Measurements from ENCODE around the gene SEZ6L2. TPM values are rescaled to one million over a fixed set of nuclear protein-coding genes. Genes with fewer than 3 reads are reported as not detected.
"Not testable (repeated sequence)": the region's sequence is repeated elsewhere in the genome, so short reads cannot be mapped to it uniquely, and the experiment has no call there.

Gene SEZ6L2
- 21.1 TPM for polyA plus RNA-seq (2013, experiment 1 of 2)
- 19.7 TPM for polyA plus RNA-seq (2013, experiment 2 of 2)

DNA sequence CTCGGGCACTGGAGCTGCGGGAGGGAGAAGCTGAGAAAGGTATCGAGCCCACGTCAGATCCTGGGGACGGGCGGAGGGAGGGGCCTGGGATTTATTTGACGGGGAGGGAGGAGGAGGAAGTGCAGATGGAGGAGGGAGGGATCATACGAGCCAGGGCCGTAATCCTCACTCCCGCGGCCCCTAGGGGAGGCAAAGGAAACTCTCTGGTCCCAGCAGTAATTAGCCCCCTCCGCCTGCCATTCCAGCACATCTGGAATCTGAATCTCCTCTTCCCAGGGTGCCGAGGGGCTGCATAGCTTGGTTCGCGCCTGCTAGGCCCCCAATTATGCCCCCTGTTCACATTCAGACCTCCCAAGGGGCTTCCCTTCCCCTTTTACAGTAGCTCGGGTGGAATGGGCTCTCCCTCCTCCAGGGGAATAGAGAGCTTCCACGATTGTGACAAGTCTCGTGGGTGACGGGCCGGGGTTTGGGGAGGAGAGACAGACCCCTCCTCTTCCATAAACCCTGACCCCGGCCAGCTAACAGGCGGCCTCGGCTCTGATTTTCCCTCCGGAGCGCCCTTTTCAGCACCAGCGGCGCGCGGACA is at the start of gene SEZ6L2:
Gene SEZ6L2 (minus strand): TSS at position 35 of the 586 bp plus-strand sequence. CDS start 531 bp downstream, outside the sequence.
- Histone ChIP-seq H3K4me3 (ENCODE audit: low read length) (peak within 1 kb of the TSS; percentile 63), H2AK5ac (ENCODE audit: low read length) (no peak within 1 kb of the TSS), H3K4ac (ENCODE audit: low read depth, low read length) (no peak within 1 kb of the TSS), H3K36me3 (ENCODE audit: control insufficient read depth, insufficient read depth, low read length) (no peaks in the 10 kb centered on the region), H2BK15ac (replicated peaks; ENCODE audit: low read depth) (no peak within 1 kb of the TSS), H3K79me2 (ENCODE audit: control insufficient read depth, insufficient read depth, low read length) (no peaks in the 10 kb centered on the region), H3K23ac (ENCODE audit: low read length) (no peak within 1 kb of the TSS), H2BK5ac (ENCODE audit: low read length) (no peak within 1 kb of the TSS), H3K79me1 (ENCODE audit: low read length) (peaks cover 6% of the 10 kb centered on the region), H3K56ac (ENCODE audit: low read length) (peak within 1 kb of the TSS; percentile 91), H3K9ac (ENCODE audit: low read length) (peak within 1 kb of the TSS; percentile 87), H2BK120ac (ENCODE audit: low read depth, low read length) (no peak within 1 kb of the TSS), H3K4me2 (ENCODE audit: low read length) (peak within 1 kb of the TSS; percentile 99), H4K8ac (ENCODE audit: low read depth, low read length) (no peak within 1 kb of the TSS), H4K5ac (ENCODE audit: low read length) (no peak within 1 kb of the TSS), H3K4me1 (ENCODE audit: control insufficient read depth, low read depth, low read length) (peaks cover 3% of the 10 kb centered on the region), H3K18ac (ENCODE audit: low read length) (peak within 1 kb of the TSS; percentile 51), H3K27ac (ENCODE audit: low read depth, low read length) (no peak within 1 kb of the TSS), H3K27me3 (ENCODE audit: insufficient read depth, low read length, poor library complexity) (no peaks in the 10 kb centered on the region)
- no CpG with 5 or more reads among the region's 29 CpGs for WGBS (ENCODE audit: extremely low coverage, insufficient coverage, low lambda C conversion rate)
- DNase-seq, result peak; percentile 99

DNA sequence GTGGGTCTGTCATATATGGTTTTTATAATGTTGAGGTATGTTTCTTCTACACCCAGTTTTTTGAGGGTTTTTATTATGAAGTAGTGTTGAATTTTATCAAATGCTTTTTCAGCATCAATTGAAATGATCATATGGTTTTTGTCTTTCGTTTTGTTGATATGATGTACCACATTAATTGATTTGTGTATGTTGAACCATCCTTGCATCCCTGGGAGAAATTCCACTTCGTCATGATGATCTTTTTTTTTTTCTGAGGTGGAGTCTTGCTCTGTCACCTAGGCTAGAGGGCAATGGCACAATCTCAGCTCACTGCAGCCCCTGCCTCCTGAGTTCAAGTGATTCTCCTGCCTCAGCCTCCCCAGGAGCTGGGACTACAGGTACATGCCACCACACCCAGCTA is 48.5 kb upstream of the SEZ6L2 start:
- no peak for DNase-seq
- Histone ChIP-seq H3K79me1 (ENCODE audit: low read length) (no peaks in the 10 kb centered on the region), H4K8ac (ENCODE audit: low read depth, low read length) (no peak overlapping the region), H3K18ac (ENCODE audit: low read length) (no peak overlapping the region), H2BK5ac (ENCODE audit: low read length) (no peak overlapping the region), H2BK120ac (ENCODE audit: low read depth, low read length) (no peak overlapping the region), H3K4me3 (ENCODE audit: low read length) (no peak overlapping the region), H3K4me1 (ENCODE audit: control insufficient read depth, low read depth, low read length) (no peaks in the 10 kb centered on the region), H3K27ac (ENCODE audit: low read depth, low read length) (no peak overlapping the region), H2BK15ac (replicated peaks; ENCODE audit: low read depth) (no peak overlapping the region), H3K4me2 (ENCODE audit: low read length) (no peak overlapping the region), H3K9ac (ENCODE audit: low read length) (no peak overlapping the region), H3K56ac (ENCODE audit: low read length) (no peak overlapping the region), H2AK5ac (ENCODE audit: low read length) (no peak overlapping the region), H3K4ac (ENCODE audit: low read depth, low read length) (no peak overlapping the region), H3K27me3 (ENCODE audit: insufficient read depth, low read length, poor library complexity) (no peaks in the 10 kb centered on the region), H3K79me2 (ENCODE audit: control insufficient read depth, insufficient read depth, low read length) (no peaks in the 10 kb centered on the region), H4K5ac (ENCODE audit: low read length) (no peak overlapping the region), H3K23ac (ENCODE audit: low read length) (no peak overlapping the region), H3K36me3 (ENCODE audit: control insufficient read depth, insufficient read depth, low read length) (no peaks in the 10 kb centered on the region)
- WGBS (ENCODE audit: extremely low coverage, insufficient coverage, low lambda C conversion rate), result no CpG with 5 or more reads among the region's 2 CpGs

DNA sequence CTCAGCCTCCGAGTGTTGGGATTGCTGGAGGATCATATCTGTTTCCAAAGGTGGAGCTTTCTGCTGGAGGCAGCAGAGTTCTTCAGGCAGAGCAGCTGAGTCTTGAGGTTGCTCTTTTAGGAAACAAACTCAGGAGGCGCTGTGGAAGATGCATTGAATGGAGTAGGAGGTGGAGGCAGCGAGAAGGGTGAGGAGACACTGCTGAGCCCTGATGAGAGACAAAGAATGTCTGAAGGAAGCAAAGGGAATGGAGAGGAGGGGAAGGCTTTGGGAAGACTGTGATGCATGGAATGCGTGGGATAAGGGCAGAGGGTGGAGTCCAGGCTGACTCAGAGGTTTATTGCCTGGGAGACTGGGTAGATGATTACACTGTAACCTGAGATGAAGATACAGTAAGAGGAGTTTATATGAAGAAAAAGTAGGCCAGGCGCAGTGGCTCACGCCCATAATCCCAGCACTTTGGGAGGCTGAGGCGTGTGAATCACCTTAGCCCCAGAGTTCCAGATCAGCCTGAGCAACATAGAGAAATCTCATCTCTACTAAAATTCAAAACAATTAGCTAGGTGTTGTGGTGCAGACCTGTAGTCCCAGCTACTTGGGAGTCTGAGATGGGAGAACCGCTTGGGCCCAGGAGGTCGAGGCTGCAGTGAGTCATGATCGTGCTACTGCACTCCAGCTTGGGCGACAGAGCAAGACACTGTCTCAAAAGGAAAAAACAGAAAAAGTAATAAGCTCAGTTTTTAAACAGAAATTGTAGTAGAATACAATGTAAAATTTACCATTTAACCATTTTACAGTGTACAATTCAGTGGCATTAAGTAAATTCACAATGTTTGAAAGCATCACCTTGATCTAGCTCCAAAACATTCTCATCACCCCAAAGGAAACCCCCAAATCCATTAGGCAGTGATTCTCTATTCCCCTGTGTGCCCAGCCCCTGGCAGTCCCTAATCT is 44.8 kb upstream of the SEZ6L2 start:
- no peak overlapping the region for H2BK120ac ChIP-seq (ENCODE audit: low read depth, low read length)
- H3K18ac ChIP-seq (ENCODE audit: low read length), result no peak overlapping the region
- no peaks in the 10 kb centered on the region for H3K36me3 ChIP-seq (ENCODE audit: control insufficient read depth, insufficient read depth, low read length)
- H3K27me3 ChIP-seq (ENCODE audit: insufficient read depth, low read length, poor library complexity), result no peaks in the 10 kb centered on the region
- no peak overlapping the region for H3K4me3 ChIP-seq (ENCODE audit: low read length)
- peak overlapping the region; percentile 8 for H3K9ac ChIP-seq (ENCODE audit: low read length)
- H4K8ac ChIP-seq (ENCODE audit: low read depth, low read length), result no peak overlapping the region
- H2AK5ac ChIP-seq (ENCODE audit: low read length), result no peak overlapping the region
- H3K27ac ChIP-seq (ENCODE audit: low read depth, low read length), result peak overlapping the region; percentile 35
- H3K4me2 ChIP-seq (ENCODE audit: low read length), result no peak overlapping the region
- peak overlapping the region; percentile 25 for H3K56ac ChIP-seq (ENCODE audit: low read length)
- no peak overlapping the region for H2BK5ac ChIP-seq (ENCODE audit: low read length)
- no peak overlapping the region for H4K5ac ChIP-seq (ENCODE audit: low read length)
- no peaks in the 10 kb centered on the region for H3K4me1 ChIP-seq (ENCODE audit: control insufficient read depth, low read depth, low read length)
- peak; percentile 99 for DNase-seq
- no peaks in the 10 kb centered on the region for H3K79me1 ChIP-seq (ENCODE audit: low read length)
- H3K79me2 ChIP-seq (ENCODE audit: control insufficient read depth, insufficient read depth, low read length), result no peaks in the 10 kb centered on the region
- no peak overlapping the region for H3K23ac ChIP-seq (ENCODE audit: low read length)
- no peak overlapping the region for H2BK15ac ChIP-seq (replicated peaks; ENCODE audit: low read depth)
- no CpG with 5 or more reads among the region's 11 CpGs for WGBS (ENCODE audit: extremely low coverage, insufficient coverage, low lambda C conversion rate)
- H3K4ac ChIP-seq (ENCODE audit: low read depth, low read length), result no peak overlapping the region

DNA sequence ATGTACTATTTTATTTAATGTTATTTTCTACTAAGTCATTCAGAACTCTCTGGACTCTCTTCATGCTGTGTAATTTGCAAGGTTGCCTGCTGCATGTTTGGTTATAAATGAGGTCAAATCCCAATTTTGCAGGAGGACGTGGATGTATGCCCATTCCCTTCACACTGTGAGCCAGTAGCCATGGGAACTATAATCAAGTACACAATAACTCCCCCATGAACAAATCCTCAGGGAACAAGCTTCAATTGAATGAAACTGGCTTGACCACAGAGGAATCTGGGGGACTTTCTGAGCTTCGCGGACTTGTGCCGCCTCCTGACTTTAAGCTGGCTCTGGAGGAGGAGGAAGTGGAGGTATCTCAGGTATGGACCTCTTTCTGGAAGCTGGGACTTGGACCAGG is 41.3 kb upstream of the SEZ6L2 start:
- no peaks in the 10 kb centered on the region for H3K79me2 ChIP-seq (ENCODE audit: control insufficient read depth, insufficient read depth, low read length)
- no peaks in the 10 kb centered on the region for H3K4me1 ChIP-seq (ENCODE audit: control insufficient read depth, low read depth, low read length)
- no peak overlapping the region for H3K18ac ChIP-seq (ENCODE audit: low read length)
- no peak overlapping the region for H4K5ac ChIP-seq (ENCODE audit: low read length)
- H2AK5ac ChIP-seq (ENCODE audit: low read length), result no peak overlapping the region
- no peaks in the 10 kb centered on the region for H3K27me3 ChIP-seq (ENCODE audit: insufficient read depth, low read length, poor library complexity)
- no peak overlapping the region for H3K56ac ChIP-seq (ENCODE audit: low read length)
- H3K9ac ChIP-seq (ENCODE audit: low read length), result no peak overlapping the region
- no peak overlapping the region for H3K4me2 ChIP-seq (ENCODE audit: low read length)
- no peaks in the 10 kb centered on the region for H3K36me3 ChIP-seq (ENCODE audit: control insufficient read depth, insufficient read depth, low read length)
- H3K27ac ChIP-seq (ENCODE audit: low read depth, low read length), result no peak overlapping the region
- H3K79me1 ChIP-seq (ENCODE audit: low read length), result no peaks in the 10 kb centered on the region
- H2BK5ac ChIP-seq (ENCODE audit: low read length), result no peak overlapping the region
- no peak for DNase-seq
- no peak overlapping the region for H4K8ac ChIP-seq (ENCODE audit: low read depth, low read length)
- H2BK15ac ChIP-seq (replicated peaks; ENCODE audit: low read depth), result no peak overlapping the region
- H3K4me3 ChIP-seq (ENCODE audit: low read length), result no peak overlapping the region
- H3K4ac ChIP-seq (ENCODE audit: low read depth, low read length), result no peak overlapping the region
- no peak overlapping the region for H2BK120ac ChIP-seq (ENCODE audit: low read depth, low read length)
- H3K23ac ChIP-seq (ENCODE audit: low read length), result no peak overlapping the region
- WGBS (ENCODE audit: extremely low coverage, insufficient coverage, low lambda C conversion rate), result no CpG with 5 or more reads among the region's 4 CpGs

DNA sequence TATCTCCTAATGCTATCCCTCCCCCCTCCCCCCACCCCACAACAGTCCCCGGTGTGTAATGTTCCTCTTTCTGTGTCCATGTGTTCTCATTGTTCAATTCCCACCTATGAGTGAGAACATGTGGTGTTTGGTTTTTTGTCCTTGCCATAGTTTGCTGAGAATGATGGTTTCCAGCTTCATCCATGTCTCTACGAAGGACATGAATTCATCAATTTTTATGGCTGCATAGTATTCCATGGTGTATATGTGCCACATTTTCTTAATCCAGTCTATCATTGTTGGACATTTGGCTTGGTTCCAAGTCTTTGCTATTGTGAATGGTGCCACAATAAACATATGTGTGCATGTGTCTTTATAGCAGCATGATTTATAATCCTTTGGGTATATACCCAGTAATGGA is 32.4 kb upstream of the SEZ6L2 start:
- H2AK5ac ChIP-seq (ENCODE audit: low read length); H2BK120ac ChIP-seq (ENCODE audit: low read depth, low read length); H3K56ac ChIP-seq (ENCODE audit: low read length); H3K79me2 ChIP-seq (ENCODE audit: control insufficient read depth, insufficient read depth, low read length); H3K36me3 ChIP-seq (ENCODE audit: control insufficient read depth, insufficient read depth, low read length); H3K27me3 ChIP-seq (ENCODE audit: insufficient read depth, low read length, poor library complexity); H3K4ac ChIP-seq (ENCODE audit: low read depth, low read length); DNase-seq; H3K27ac ChIP-seq (ENCODE audit: low read depth, low read length); H3K18ac ChIP-seq (ENCODE audit: low read length); H3K9ac ChIP-seq (ENCODE audit: low read length); H2BK15ac ChIP-seq (replicated peaks; ENCODE audit: low read depth); H3K23ac ChIP-seq (ENCODE audit: low read length); H4K8ac ChIP-seq (ENCODE audit: low read depth, low read length); H3K79me1 ChIP-seq (ENCODE audit: low read length); H3K4me2 ChIP-seq (ENCODE audit: low read length); H4K5ac ChIP-seq (ENCODE audit: low read length); H3K4me1 ChIP-seq (ENCODE audit: control insufficient read depth, low read depth, low read length); H2BK5ac ChIP-seq (ENCODE audit: low read length); H3K4me3 ChIP-seq (ENCODE audit: low read length): not testable (repeated sequence)
- no CpG with 5 or more reads among the region's 2 CpGs for whole genome bisulfite sequencing (ENCODE audit: extremely low coverage, insufficient coverage, low lambda C conversion rate)
